Measurements from ENCODE around the gene DOC2A. TPM values are rescaled to one million over a fixed set of nuclear protein-coding genes. Genes with fewer than 3 reads are reported as not detected.
A peak's percentile ranks its signal among the peaks of the same experiment; 100 is the strongest.

The DOC2A gene
- total RNA-seq, 6 donors from 2014 or later, result 1.2 to 11.0 (median 6.5) TPM

DNA sequence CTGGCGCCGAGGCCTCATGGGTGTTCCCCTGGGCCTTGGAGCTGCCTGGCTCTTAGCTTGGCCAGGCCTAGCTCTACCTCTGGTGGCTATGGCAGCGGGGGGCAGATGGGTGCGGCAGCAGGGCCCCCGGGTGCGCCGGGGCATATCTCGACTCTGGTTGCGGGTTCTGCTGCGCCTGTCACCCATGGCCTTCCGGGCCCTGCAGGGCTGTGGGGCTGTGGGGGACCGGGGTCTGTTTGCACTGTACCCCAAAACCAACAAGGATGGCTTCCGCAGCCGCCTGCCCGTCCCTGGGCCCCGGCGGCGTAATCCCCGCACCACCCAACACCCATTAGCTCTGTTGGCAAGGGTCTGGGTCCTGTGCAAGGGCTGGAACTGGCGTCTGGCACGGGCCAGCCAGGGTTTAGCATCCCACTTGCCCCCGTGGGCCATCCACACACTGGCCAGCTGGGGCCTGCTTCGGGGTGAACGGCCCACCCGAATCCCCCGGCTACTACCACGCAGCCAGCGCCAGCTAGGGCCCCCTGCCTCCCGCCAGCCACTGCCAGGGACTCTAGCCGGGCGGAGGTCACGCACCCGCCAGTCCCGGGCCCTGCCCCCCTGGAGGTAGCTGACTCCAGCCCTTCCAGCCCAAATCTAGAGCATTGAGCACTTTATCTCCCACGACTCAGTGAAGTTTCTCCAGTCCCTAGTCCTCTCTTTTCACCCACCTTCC lies 23.3 kb downstream of the DOC2A start:
- TF ChIP-seq, protein P1, sequence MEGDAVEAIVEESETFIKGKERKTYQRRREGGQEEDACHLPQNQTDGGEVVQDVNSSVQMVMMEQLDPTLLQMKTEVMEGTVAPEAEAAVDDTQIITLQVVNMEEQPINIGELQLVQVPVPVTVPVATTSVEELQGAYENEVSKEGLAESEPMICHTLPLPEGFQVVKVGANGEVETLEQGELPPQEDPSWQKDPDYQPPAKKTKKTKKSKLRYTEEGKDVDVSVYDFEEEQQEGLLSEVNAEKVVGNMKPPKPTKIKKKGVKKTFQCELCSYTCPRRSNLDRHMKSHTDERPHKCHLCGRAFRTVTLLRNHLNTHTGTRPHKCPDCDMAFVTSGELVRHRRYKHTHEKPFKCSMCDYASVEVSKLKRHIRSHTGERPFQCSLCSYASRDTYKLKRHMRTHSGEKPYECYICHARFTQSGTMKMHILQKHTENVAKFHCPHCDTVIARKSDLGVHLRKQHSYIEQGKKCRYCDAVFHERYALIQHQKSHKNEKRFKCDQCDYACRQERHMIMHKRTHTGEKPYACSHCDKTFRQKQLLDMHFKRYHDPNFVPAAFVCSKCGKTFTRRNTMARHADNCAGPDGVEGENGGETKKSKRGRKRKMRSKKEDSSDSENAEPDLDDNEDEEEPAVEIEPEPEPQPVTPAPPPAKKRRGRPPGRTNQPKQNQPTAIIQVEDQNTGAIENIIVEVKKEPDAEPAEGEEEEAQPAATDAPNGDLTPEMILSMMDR (IDR thresholded peaks at IDR 0.05), result no peak
- TF ChIP-seq POLR2AphosphoS5 (IDR thresholded peaks at IDR 0.05), result no peak
- TF ChIP-seq EP300 (IDR thresholded peaks at IDR 0.05), result no peak
- TF ChIP-seq POLR2A (IDR thresholded peaks at IDR 0.05), result no peak
- Histone ChIP-seq H3K4me1 (peaks cover 4 to 79% (median 53%) of the 10 kb centered on the region in 4 donors), H3K27me3 (no peaks in the 10 kb centered on the region), H3K36me3 (peaks cover 49 to 100% (median 87%) of the 10 kb centered on the region in 4 donors), H3K9me3 (no peaks in the 10 kb centered on the region), H3K4me3 (peak overlapping the region in 3 of 4 donors; percentile 14 to 40 (median 32)), H3K27ac (peak overlapping the region; percentile 73 to 86 (median 80))
- ATAC-seq (ENCODE audit: low FRiP score in 2 of 2) (no peak), DNase-seq (peak in 1 of 2 donors; percentile 77)
- WGBS, 2 donors, result 95 to 96% methylated on average over 12 to 30 of the region's 35 CpGs

DNA sequence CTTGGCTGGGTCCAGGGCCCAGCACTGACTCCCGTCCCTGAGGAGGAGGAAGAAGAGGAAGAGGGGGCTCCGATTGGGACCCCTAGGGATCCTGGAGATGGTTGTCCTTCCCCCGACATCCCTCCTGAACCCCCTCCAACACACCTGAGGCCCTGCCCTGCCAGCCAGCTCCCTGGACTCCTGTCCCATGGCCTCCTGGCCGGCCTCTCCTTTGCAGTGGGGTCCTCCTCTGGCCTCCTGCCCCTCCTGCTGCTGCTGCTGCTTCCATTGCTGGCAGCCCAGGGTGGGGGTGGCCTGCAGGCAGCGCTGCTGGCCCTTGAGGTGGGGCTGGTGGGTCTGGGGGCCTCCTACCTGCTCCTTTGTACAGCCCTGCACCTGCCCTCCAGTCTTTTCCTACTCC lies 23.9 kb downstream of the DOC2A start:
- Histone ChIP-seq H3K9me3 (no peaks in the 10 kb centered on the region), H3K27ac (peak overlapping the region in 3 of 4 donors; percentile 46 to 86 (median 82)), H3K4me1 (peaks cover 4 to 74% (median 50%) of the 10 kb centered on the region in 4 donors), H3K4me3 (peak overlapping the region in 1 of 4 donors; percentile 32), H3K36me3 (peaks cover 55 to 100% (median 89%) of the 10 kb centered on the region in 4 donors), H3K27me3 (no peaks in the 10 kb centered on the region)
- WGBS, 2 donors, result 89 to 91% methylated on average over 5 of the region's 5 CpGs
- no peak for DNase-seq
- TF ChIP-seq EP300 (IDR thresholded peaks at IDR 0.05) (no peak), POLR2A (IDR thresholded peaks at IDR 0.05) (no peak), POLR2AphosphoS5 (IDR thresholded peaks at IDR 0.05) (no peak)
- TF ChIP-seq, protein P1 (IDR thresholded peaks at IDR 0.05), result no peak
- no peak for ATAC-seq (ENCODE audit: low FRiP score in 2 of 2)

DNA sequence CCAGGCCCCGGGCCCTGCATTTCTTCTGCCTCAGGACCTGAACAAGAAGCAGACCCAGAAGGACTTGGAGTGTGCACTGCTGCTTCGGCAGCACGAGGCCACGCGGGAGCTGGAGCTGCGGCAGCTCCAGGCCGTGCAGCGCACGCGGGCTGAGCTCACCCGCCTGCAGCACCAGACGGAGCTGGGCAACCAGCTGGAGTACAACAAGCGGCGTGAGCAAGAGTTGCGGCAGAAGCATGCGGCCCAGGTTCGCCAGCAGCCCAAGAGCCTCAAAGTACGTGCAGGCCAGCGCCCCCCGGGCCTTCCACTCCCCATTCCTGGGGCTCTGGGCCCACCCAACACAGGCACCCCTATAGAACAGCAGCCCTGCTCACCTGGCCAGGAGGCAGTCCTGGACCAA lies 24.6 kb downstream of the DOC2A start:
- Histone ChIP-seq H3K27me3 (no peaks in the 10 kb centered on the region), H3K4me1 (peaks cover 4 to 67% (median 43%) of the 10 kb centered on the region in 4 donors), H3K36me3 (peaks cover 62 to 100% (median 91%) of the 10 kb centered on the region in 4 donors), H3K9me3 (no peaks in the 10 kb centered on the region), H3K27ac (peak overlapping the region in 2 of 4 donors; percentile 82 to 86), H3K4me3 (no peak overlapping the region)
- 93 to 95% methylated on average over 14 of the region's 20 CpGs for WGBS, 2 donors
- TF ChIP-seq EP300 (IDR thresholded peaks at IDR 0.05) (no peak), POLR2AphosphoS5 (IDR thresholded peaks at IDR 0.05) (no peak), POLR2A (IDR thresholded peaks at IDR 0.05) (no peak)
- TF ChIP-seq, protein P1 (IDR thresholded peaks at IDR 0.05), result no peak
- no peak for DNase-seq
- no peak for ATAC-seq (ENCODE audit: low FRiP score in 2 of 2)

DNA sequence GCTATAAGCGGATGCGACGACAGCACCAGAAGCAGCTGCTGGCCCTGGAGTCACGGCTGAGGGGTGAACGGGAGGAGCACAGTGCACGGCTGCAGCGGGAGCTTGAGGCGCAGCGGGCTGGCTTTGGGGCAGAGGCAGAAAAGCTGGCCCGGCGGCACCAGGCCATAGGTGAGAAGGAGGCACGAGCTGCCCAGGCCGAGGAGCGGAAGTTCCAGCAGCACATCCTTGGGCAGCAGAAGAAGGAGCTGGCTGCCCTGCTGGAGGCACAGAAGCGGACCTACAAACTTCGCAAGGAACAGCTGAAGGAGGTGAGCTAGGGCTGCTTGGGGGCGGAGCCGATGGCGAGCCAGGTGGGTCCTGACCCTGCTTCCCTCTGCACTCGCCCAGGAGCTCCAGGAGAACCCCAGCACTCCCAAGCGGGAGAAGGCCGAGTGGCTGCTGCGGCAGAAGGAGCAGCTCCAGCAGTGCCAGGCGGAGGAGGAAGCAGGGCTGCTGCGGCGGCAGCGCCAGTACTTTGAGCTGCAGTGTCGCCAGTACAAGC lies 25.5 kb downstream of the DOC2A start:
- DNase-seq (peak in 1 of 2 donors; percentile 72), ATAC-seq (ENCODE audit: low FRiP score in 2 of 2) (no peak)
- TF ChIP-seq, protein P1 (IDR thresholded peaks at IDR 0.05), result no peak
- TF ChIP-seq POLR2A (IDR thresholded peaks at IDR 0.05) (peak in 1 of 4 donors; percentile 4), EP300 (IDR thresholded peaks at IDR 0.05) (no peak), POLR2AphosphoS5 (IDR thresholded peaks at IDR 0.05) (no peak)
- 94 to 98% methylated on average over 21 to 28 of the region's 28 CpGs for WGBS, 2 donors
- H3K36me3 ChIP-seq, result peaks cover 62 to 100% (median 91%) of the 10 kb centered on the region in 4 donors
- H3K9me3 ChIP-seq, result no peaks in the 10 kb centered on the region
- H3K27me3 ChIP-seq, result no peaks in the 10 kb centered on the region
- peak overlapping the region in 3 of 4 donors; percentile 73 to 86 (median 80) for H3K27ac ChIP-seq
- H3K4me3 ChIP-seq, result no peak overlapping the region
- H3K4me1 ChIP-seq, result peaks cover 0 to 58% (median 35%) of the 10 kb centered on the region in 4 donors
